HG02610 (cell line): Measurements from ENCODE around the gene GRAMD2A.

Experiments used
- ATAC-seq: cut with Tn5 transposase; IDR thresholded peaks from one replicate; pipeline ENCODE4 v1.9.1; 2021; ENCODE audit warnings: mild to moderate bottlenecking, moderate library complexity; ENCODE audit not compliant: unreplicated experiment

The GRAMD2A gene

DNA sequence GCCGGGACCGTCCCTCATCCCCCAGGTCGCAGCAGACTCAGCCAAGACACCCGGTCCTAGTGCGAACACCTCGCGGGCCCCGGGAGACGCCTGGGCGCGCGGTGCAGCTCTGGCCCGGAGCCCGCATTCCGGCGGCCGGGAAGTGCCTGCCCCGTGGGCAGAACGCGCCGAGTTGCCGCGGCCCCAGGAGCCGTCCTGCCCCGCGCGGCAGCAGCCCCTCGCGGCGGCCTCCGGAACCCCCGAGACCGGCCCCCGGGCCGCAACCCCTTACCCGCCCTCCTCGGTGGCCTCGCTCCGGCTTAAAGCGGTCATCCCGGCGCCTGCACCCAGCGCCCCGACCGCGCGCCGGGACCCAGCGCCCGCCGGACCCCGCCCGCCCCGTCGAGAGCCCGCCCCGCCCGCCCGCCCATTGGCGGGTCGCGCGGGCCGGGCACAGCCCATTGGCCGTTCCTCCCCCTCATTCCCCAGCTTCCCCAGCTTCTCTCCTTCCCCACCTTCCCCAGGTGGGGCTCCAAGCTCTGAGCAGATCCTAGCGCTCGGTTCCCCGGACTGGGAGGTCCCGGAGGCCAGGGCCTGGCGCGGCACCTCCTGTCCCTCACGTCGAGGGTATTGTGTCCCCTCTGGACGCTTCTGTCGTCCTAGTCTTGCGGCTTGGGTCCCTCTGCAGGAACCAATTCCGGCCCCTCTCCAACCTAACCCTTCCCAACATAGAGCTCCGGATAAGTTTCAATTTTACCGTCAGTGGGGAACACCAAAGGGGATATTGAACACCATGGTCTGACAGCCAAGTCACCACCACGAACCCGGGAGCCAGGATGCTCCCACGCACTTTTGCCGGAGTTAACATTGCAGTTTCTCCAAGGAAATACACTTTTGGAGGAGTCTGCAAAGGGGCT lies at the start of gene GRAMD2A:
Gene GRAMD2A, minus strand, starts transcription at position 328 of the 896 bp plus-strand sequence.
- peak; percentile 33 for ATAC-seq

GRCh38 chr15:72242775-72243370 lies 45.3 kb upstream of the GRAMD2A start:
- ATAC-seq = no peak

- ATAC-seq = no peak
Observed at GRCh38 chr15:72239652-72240051, 42.1 kb upstream of the GRAMD2A start.

- ATAC-seq = no peak
Observed at GRCh38 chr15:72238586-72238985, 41.0 kb upstream of the GRAMD2A start.

DNA sequence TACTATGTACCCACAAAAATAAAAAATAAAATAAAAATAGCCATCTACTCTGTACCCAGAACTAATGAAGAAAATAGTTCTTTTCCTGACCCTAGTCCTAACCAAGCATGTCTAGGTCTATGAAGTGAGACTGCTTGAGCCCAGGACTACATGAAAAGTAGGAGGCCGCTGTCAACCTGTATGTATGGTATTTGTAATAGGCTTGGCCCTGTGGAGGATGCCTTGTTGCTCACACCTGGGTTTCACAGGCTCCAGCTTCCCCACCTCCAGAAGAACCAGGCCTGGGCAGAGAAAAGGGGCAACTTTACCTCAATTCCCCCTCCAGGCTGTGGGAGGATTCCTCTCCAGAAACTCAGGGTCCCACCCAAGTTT lies 40.3 kb upstream of the GRAMD2A start:
- ATAC-seq = no peak

DNA sequence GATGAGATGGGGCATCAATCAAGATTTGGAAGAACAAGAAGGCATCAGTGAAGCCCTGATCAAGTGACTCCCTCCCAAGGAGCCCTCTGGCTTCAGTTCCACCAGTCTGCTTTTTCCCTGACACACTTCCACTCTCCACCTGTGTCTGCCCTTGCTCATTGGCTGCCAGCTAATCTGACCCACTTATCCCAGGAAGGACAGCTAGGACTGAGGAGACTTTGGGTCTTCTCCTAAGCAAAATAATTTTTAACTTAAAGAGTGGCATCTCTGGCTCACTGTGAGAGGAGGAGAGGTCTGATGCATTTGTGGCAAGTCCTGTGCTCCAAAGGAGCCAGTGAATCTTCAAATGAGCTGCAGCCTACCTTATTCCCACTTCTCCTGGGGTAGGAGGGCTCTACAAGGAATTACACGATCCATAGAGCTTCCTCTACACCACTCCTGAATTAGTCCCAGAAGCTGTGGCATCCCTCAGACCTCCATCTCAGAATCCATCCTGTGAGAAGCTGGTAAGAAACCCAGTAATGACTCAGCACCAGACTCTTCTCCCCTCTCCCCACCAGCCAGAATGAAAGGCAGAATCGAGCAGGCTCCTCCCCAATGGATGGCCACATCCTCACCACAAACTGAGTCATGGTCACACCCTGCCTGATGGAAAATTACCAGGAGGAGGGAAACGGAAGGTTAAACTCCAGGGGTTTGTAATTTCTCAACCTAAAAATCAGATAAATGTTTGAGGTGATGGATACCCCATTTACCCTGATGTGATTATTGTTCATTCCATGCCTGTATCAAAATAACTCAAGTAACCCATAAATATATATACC lies 39.7 kb upstream of the GRAMD2A start:
- ATAC-seq = peak; percentile 88

DNA sequence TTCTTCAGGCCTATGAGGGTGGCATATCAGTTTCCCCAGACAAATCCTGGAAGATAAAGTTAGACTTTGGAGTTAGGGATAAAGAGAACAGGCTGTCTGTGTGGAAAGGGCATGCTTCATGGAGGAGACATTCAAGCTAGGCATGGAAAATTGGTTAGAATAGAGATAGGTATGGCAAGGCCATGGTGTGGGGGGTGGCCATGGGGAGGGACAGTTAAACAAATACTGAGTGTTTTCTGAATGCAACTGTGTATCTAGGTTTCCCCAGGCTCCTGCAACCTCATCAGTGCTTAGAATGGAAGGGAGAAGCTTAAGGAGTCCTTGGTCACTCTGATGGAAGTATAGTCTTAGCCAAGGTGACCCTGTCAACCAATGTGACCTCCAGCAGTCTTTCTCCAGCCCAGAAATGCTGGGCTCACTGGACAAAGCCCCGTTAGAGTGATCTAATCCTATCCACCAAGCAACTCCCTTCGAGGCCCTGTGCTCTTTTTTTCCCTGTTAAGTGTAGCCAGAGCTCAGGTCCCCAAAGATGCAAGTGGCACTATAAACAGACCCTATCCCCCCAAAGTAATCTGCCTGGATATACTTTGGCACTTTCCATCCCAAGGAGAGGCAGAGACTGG lies 38.9 kb upstream of the GRAMD2A start:
- ATAC-seq = no peak

- no peak for ATAC-seq
Observed at GRCh38 chr15:72235298-72235697, 37.7 kb upstream of the GRAMD2A start.

- no peak for ATAC-seq
Observed at GRCh38 chr15:72233769-72234168, 36.2 kb upstream of the GRAMD2A start.

DNA sequence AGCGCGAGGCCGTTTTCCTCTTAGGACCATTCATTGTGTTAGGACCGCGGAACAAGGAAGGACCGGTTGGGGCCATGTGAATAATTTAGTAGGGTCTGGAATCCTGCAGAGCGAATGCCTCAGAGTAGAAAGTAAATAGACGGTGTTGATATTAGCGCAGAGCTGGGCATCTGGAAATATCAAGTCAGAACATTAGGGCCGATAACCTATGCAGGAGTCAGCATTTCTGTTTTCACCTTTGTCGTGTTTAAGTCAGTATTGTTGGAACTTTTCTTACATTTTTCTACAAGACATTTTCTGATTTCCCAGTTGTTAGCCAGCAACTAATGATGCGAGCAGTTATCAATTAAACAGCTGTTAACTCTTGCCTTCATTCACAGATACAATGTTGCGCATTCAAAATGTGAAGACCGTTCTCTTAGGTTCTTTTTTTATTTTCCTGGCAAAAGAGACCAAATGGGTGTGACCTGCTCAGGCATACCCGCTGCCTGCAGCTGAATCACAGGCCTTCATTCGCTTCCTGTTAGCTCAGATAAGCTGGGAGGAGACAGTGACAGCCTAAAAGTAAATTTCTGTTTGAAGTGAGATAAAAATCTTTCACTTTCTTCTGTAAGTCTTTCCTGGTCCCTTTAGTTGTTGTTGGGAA lies 34.4 kb upstream of the GRAMD2A start:
- ATAC-seq = no peak

- peak; percentile 30 for ATAC-seq
Observed at GRCh38 chr15:72231066-72231832, 33.7 kb upstream of the GRAMD2A start, which contains the start of gene PKM. TSS of gene PKM (minus strand) at chr15:72231190. CDS start at chr15:72219097, 12,093 bp downstream.

DNA sequence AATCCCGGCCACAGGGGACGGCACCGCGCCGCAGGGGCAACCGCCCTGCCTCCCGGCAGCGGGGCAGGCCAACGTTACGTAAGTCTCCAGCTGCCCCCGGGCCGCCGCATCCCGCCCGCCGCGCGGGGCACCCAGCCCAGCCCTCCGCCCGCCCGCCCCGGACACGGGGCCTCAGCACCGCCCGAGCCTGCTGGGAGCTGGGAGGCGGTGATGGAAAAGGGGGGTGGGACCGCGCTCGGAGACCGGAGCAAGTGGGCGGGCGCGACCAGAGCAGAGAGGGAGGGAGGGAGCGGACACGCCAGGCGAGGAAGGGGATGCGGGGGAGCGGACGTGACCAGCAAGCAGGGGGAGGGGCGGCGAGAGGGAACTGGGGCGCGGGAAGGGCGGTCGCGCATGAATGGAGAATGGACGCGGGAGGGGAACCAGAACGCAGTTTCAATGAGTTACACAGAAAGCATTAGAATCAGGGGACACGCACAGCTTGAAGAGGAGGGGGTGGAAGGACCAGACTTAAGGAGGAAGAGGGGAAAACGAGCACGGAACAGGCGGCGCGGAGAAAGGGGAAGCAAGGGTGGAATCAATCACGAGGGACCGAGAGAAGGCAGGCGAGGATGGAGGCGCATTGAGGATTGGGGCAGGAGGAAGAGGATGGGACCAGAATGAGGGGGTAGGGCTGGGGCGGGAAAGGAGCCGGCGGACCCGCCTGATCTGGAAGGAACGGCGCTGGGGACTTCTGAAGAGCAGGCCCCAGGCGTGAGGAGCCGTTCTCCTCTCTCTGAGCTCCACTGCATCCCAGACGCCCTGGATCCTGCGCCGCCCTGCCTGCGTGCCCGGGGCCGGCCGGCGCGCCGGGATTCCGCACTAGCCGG lies 32.8 kb upstream of the GRAMD2A start:
- ATAC-seq = no peak

GRCh38 chr15:72229947-72230196 lies 32.3 kb upstream of the GRAMD2A start:
- no peak for ATAC-seq

DNA sequence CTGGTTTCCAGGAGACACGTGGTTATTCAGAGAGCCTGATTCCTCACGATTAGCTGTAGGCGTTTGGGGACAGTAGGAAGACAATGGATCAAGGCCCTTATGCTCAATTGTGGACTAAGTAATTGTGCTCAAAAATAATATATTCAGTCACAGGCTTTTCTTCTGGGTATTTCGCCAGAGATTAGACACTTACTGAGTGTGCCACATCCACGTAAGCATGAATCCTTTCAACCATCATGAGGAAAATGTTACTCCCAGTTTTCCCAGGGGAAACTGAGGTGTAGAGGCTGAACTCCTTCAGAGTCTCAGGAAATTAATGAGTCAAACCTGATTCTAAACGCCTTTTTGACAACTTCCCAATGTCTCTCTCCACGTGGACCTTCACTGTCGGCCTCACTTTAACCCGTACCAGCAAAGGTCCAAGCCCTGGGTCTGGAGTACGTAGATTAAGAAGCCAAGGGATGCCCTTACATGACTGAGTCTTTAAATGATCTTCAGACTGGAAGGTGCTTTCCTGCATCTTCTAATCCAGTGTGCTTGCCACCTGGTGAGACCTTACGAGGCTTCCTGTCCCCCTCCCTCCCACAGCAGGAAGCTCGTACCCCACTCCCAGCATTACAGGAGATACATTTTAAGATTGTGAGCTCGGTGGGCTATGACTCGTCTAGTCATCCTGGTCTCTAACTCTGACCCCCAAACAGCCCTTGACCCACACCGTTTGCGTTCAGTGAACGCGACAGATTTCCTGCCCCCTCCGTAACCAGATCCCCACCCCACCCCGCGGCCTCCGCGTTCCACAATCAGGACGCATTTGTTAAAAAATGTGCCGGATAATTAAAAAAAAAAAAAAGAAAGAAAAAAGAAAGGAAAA lies 31.7 kb upstream of the GRAMD2A start:
- ATAC-seq = no peak

DNA sequence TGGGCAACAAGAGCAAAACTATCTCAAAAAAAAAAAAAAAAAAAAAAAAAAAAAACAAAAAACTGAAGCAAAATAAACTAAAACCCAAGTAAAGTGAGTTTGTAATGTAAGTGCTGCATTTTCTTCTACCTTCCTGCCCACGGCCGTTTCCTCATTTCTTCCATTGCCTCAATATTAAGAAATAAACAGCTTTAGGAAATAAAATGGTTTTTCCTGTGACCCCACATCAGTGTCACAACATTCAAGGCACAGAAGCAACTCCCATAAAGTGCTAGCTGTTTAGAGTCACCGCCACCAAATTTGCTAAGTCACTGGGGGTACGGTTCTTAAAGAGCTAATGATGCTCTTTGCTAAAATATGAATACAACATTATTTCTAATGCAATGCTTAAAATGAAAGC lies 30.1 kb upstream of the GRAMD2A start:
- ATAC-seq = no peak

- peak; percentile 11 for ATAC-seq
Observed at GRCh38 chr15:72227192-72227586, 29.6 kb upstream of the GRAMD2A start.

GRCh38 chr15:72223278-72223677 lies 25.7 kb upstream of the GRAMD2A start:
- ATAC-seq = no peak

DNA sequence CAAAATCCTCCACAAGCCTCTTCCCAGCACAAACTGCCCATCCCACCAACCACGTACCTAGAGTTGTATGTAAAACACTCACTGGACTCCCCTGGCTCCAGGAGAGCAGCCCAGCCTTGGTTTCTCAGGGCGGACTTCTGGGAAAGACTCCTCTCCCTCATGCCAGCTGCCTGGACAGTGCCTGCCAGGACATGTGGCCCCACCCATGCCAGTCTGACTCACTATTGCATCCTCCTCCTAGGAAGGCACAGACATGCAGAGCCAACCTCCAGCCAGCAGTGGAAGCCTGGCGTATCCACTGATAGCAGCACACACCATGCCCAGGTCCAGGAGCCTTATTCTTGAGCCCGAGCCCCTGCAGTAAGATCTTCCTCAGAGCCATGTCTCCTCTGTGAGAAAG lies 24.8 kb upstream of the GRAMD2A start:
- no peak for ATAC-seq
